ENCODE measurements around the gene RAB7A. TPM values are rescaled to one million over a fixed set of nuclear protein-coding genes. Genes with fewer than 3 reads are reported as not detected.

The RAB7A gene
- polyA plus RNA-seq, 1 donor from 2014 or later, result 42.4 TPM

GRCh38 chr3:128854475-128854874 lies 128.5 kb downstream of the RAB7A start:
- no peaks in the 10 kb centered on the region for H3K36me3 ChIP-seq (ENCODE audit: insufficient read depth, low read length)
- TF ChIP-seq EZH2 (IDR thresholded peaks at IDR 0.05; ENCODE audit: borderline replicate concordance, insufficient read depth, low read length, poor library complexity, severe bottlenecking) (no peak), CTCF (IDR thresholded peaks at IDR 0.05; ENCODE audit: poor library complexity, severe bottlenecking) (no peak), SMC3 (conservative IDR thresholded peaks at IDR 0.05; ENCODE audit: poor library complexity) (no peak), POLR2AphosphoS5 (IDR thresholded peaks at IDR 0.05) (no peak), TAF1 (IDR thresholded peaks at IDR 0.05; ENCODE audit: low read depth) (no peak), REST (IDR thresholded peaks at IDR 0.05; ENCODE audit: borderline replicate concordance) (no peak), MXI1 (conservative IDR thresholded peaks at IDR 0.05; ENCODE audit: poor library complexity, severe bottlenecking) (no peak), EP300 (conservative IDR thresholded peaks at IDR 0.05; ENCODE audit: poor library complexity, severe bottlenecking) (no peak), RAD21 (conservative IDR thresholded peaks at IDR 0.05) (no peak)
- no peaks in the 10 kb centered on the region for H3F3A ChIP-seq (ENCODE audit: insufficient read depth, low read length, poor library complexity, severe bottlenecking)
- no peak overlapping the region for H3K9ac ChIP-seq (ENCODE audit: low read length)
- H3K4me3 ChIP-seq (ENCODE audit: low read length), result no peak overlapping the region
- no peaks in the 10 kb centered on the region for H4K20me1 ChIP-seq (ENCODE audit: insufficient read depth)
- H2AFZ ChIP-seq (ENCODE audit: low read depth, low read length), result no peak overlapping the region
- H3K27me3 ChIP-seq (ENCODE audit: insufficient read depth, low read depth, low read length), result no peaks in the 10 kb centered on the region
- no peak overlapping the region for H3K4me2 ChIP-seq (ENCODE audit: low read length)
- peaks cover 10% of the 10 kb centered on the region for H3K9me3 ChIP-seq (ENCODE audit: low read length)
- no peak overlapping the region for H3K27ac ChIP-seq (ENCODE audit: low read length)
- H3K9me2 ChIP-seq (ENCODE audit: insufficient read depth, low read length), result no peaks in the 10 kb centered on the region
- H3K79me2 ChIP-seq (replicated peaks; ENCODE audit: insufficient read depth, low read length), result no peaks in the 10 kb centered on the region

GRCh38 chr3:128855569-128855968 lies 129.6 kb downstream of the RAB7A start:
- no peak overlapping the region for H3K27ac ChIP-seq (ENCODE audit: low read length)
- no peaks in the 10 kb centered on the region for H3K9me2 ChIP-seq (ENCODE audit: insufficient read depth, low read length)
- H4K20me1 ChIP-seq (ENCODE audit: insufficient read depth), result no peaks in the 10 kb centered on the region
- no peak overlapping the region for H3K9ac ChIP-seq (ENCODE audit: low read length)
- H2AFZ ChIP-seq (ENCODE audit: low read depth, low read length), result no peak overlapping the region
- H3K36me3 ChIP-seq (ENCODE audit: insufficient read depth, low read length), result no peaks in the 10 kb centered on the region
- no peaks in the 10 kb centered on the region for H3F3A ChIP-seq (ENCODE audit: insufficient read depth, low read length, poor library complexity, severe bottlenecking)
- H3K27me3 ChIP-seq (ENCODE audit: insufficient read depth, low read depth, low read length), result no peaks in the 10 kb centered on the region
- TF ChIP-seq SMC3 (conservative IDR thresholded peaks at IDR 0.05; ENCODE audit: poor library complexity), result no peak
- no peak for TF ChIP-seq RAD21 (conservative IDR thresholded peaks at IDR 0.05)
- no peak for TF ChIP-seq TAF1 (IDR thresholded peaks at IDR 0.05; ENCODE audit: low read depth)
- TF ChIP-seq REST (IDR thresholded peaks at IDR 0.05; ENCODE audit: borderline replicate concordance), result no peak
- TF ChIP-seq POLR2AphosphoS5 (IDR thresholded peaks at IDR 0.05), result no peak
- TF ChIP-seq EP300 (conservative IDR thresholded peaks at IDR 0.05; ENCODE audit: poor library complexity, severe bottlenecking), result no peak
- TF ChIP-seq EZH2 (IDR thresholded peaks at IDR 0.05; ENCODE audit: borderline replicate concordance, insufficient read depth, low read length, poor library complexity, severe bottlenecking), result no peak
- no peak for TF ChIP-seq CTCF (IDR thresholded peaks at IDR 0.05; ENCODE audit: poor library complexity, severe bottlenecking)
- no peak for TF ChIP-seq MXI1 (conservative IDR thresholded peaks at IDR 0.05; ENCODE audit: poor library complexity, severe bottlenecking)
- H3K79me2 ChIP-seq (replicated peaks; ENCODE audit: insufficient read depth, low read length), result no peaks in the 10 kb centered on the region
- peaks cover 13% of the 10 kb centered on the region for H3K9me3 ChIP-seq (ENCODE audit: low read length)
- no peak overlapping the region for H3K4me3 ChIP-seq (ENCODE audit: low read length)
- H3K4me2 ChIP-seq (ENCODE audit: low read length), result no peak overlapping the region

Data from neural cell (in vitro differentiated cells).